D721Med (cell line): Measurements from ENCODE around the gene STK16.

Experiments
- DNase-seq: peaks from one replicate; pipeline ENCODE4 v3.0.0; 2011; ENCODE audit warnings: low spot score; ENCODE audit not compliant: insufficient read length
- FAIRE-seq: peaks from 2 replicates; lab custom pipeline; 2011; peaks lifted over from hg19 to GRCh38; lab: Jason Lieb, UNC
- CTCF ChIP-seq: IDR thresholded peaks from 2 replicates; pipeline ENCODE4 v1.5.1; 2012; ENCODE audit warnings: mild to moderate bottlenecking, control low read depth; ENCODE audit not compliant: insufficient read depth; ENCODE audit errors: missing control alignments

Gene STK16

GRCh38 chr2:219280651-219281050 lies 35.4 kb downstream of the STK16 start:
- DNase-seq, result no peak
- no peak for TF ChIP-seq CTCF
- FAIRE-seq, result no peak

- no peak for DNase-seq
- TF ChIP-seq CTCF, result no peak
- no peak for FAIRE-seq
Measured at GRCh38 chr2:219281588-219281987, 36.3 kb downstream of the STK16 start.

- FAIRE-seq (no peak), DNase-seq (no peak)
- no peak for TF ChIP-seq CTCF
Measured at GRCh38 chr2:219282375-219282774, 37.1 kb downstream of the STK16 start.

- TF ChIP-seq CTCF, result no peak
- DNase-seq (no peak), FAIRE-seq (no peak)
Measured at GRCh38 chr2:219282943-219283581, 37.8 kb downstream of the STK16 start.

GRCh38 chr2:219284501-219285372 lies 39.5 kb downstream of the STK16 start:
- no peak for DNase-seq
- no peak for FAIRE-seq
- TF ChIP-seq CTCF, result no peak

GRCh38 chr2:219285373-219285735 lies 40.1 kb downstream of the STK16 start:
- FAIRE-seq (no peak), DNase-seq (no peak)
- no peak for TF ChIP-seq CTCF

- no peak for TF ChIP-seq CTCF
- DNase-seq (no peak), FAIRE-seq (no peak)
Measured at GRCh38 chr2:219285894-219286425, 40.7 kb downstream of the STK16 start.
